GM21390 (cell line): ENCODE data around the gene COL24A1.

Experiments
- ATAC-seq: cut with Tn5 transposase; IDR thresholded peaks from one replicate; pipeline ENCODE4 v1.9.1; 2021; ENCODE audit not compliant: unreplicated experiment

The COL24A1 gene

GRCh38 chr1:86156566-86157455 lies at the start of gene COL24A1:
TSS of gene COL24A1 (minus strand) at chr1:86156772. CDS start at chr1:86156396, 376 bp downstream.
- ATAC-seq, result no peak

- ATAC-seq, result no peak
Measured at GRCh38 chr1:86205741-86206140, 49.2 kb upstream of the COL24A1 start.

- no peak for ATAC-seq
Measured at GRCh38 chr1:86202552-86203340, 46.2 kb upstream of the COL24A1 start.

- ATAC-seq, result no peak
Measured at GRCh38 chr1:86201311-86201710, 44.7 kb upstream of the COL24A1 start.

GRCh38 chr1:86200901-86201300 lies 44.3 kb upstream of the COL24A1 start:
- ATAC-seq, result no peak

- no peak for ATAC-seq
Measured at GRCh38 chr1:86197206-86197855, 40.8 kb upstream of the COL24A1 start.

GRCh38 chr1:86195281-86195680 lies 38.7 kb upstream of the COL24A1 start:
- no peak for ATAC-seq

- no peak for ATAC-seq
Measured at GRCh38 chr1:86194491-86195034, 38.0 kb upstream of the COL24A1 start.

- ATAC-seq, result no peak
Measured at GRCh38 chr1:86192417-86192816, 35.8 kb upstream of the COL24A1 start.

- no peak for ATAC-seq
Measured at GRCh38 chr1:86191958-86192357, 35.4 kb upstream of the COL24A1 start.

GRCh38 chr1:86190873-86191272 lies 34.3 kb upstream of the COL24A1 start:
- no peak for ATAC-seq

GRCh38 chr1:86184426-86184825 lies 27.9 kb upstream of the COL24A1 start:
- no peak for ATAC-seq

- no peak for ATAC-seq
Measured at GRCh38 chr1:86183810-86184209, 27.2 kb upstream of the COL24A1 start.

GRCh38 chr1:86176226-86176625 lies 19.7 kb upstream of the COL24A1 start:
- ATAC-seq, result no peak

GRCh38 chr1:86175756-86176155 lies 19.2 kb upstream of the COL24A1 start:
- no peak for ATAC-seq

- no peak for ATAC-seq
Measured at GRCh38 chr1:86169625-86170024, 13.1 kb upstream of the COL24A1 start.

- ATAC-seq, result no peak
Measured at GRCh38 chr1:86159800-86160199, 3.2 kb upstream of the COL24A1 start.

GRCh38 chr1:86155807-86156565 lies 586 bp downstream of the COL24A1 start:
- no peak for ATAC-seq

- ATAC-seq, result no peak
Measured at GRCh38 chr1:86155051-86155806, 1.3 kb downstream of the COL24A1 start.

- ATAC-seq, result no peak
Measured at GRCh38 chr1:86154571-86155050, 2.0 kb downstream of the COL24A1 start.
